HG03045 (cell line): ENCODE results near the gene MTMR2.

Experiments
- ATAC-seq: cut with Tn5 transposase; IDR thresholded peaks from one replicate; pipeline ENCODE4 v1.9.1; 2021; ENCODE audit warnings: mild to moderate bottlenecking, moderate library complexity; ENCODE audit not compliant: unreplicated experiment

The MTMR2 gene

GRCh38 chr11:95788921-95789505 lies 134.9 kb downstream of the MTMR2 start:
- no peak for ATAC-seq
